HL-60 (cell line): ENCODE measurements around the gene HUNK.

Experiments used
- DNase-seq, 2 experiments: peaks; one replicate each; pipeline ENCODE4 v3.0.0-alpha.2; 2010 to 2020; ENCODE audit warnings: low read depth in 1 of 2, low spot score in 1 of 2
- H3K27ac ChIP-seq: fragments of 250-450 bp; sonication (Bioruptor Pico); replicated peaks from 2 replicates; pipeline ENCODE4 v1.5.1; 2020; ENCODE audit warnings: mild to moderate bottlenecking, moderate library complexity
- H3K27me3 ChIP-seq: fragments of 250-450 bp; sonication (Bioruptor Pico); 2 replicates; pipeline ENCODE4 v1.5.1; 2021; ENCODE audit warnings: mild to moderate bottlenecking, moderate library complexity; ENCODE audit not compliant: insufficient read depth, poor library complexity, severe bottlenecking
- H3K4me3 ChIP-seq: replicated peaks from 2 replicates; pipeline ENCODE4 v1.5.1; 2011; ENCODE audit warnings: mild to moderate bottlenecking, control low read depth, low read length; ENCODE audit not compliant: insufficient read depth
- GABPA ChIP-seq: IDR thresholded peaks from 2 replicates; pipeline ENCODE4 v1.6.1; 2012; ENCODE audit warnings: low read depth
- POLR2AphosphoS5 ChIP-seq: IDR thresholded peaks from 2 replicates; pipeline ENCODE4 v1.6.1; 2012; ENCODE audit warnings: low read depth
- SPI1 ChIP-seq: IDR thresholded peaks from 2 replicates; pipeline ENCODE4 v1.6.1; 2012; ENCODE audit warnings: low read depth, mild to moderate bottlenecking, borderline replicate concordance
- TF ChIP-seq, protein P1 (sequence below): IDR thresholded peaks from 2 replicates; pipeline ENCODE4 v1.6.1; 2012; ENCODE audit warnings: low read depth; ENCODE audit not compliant: insufficient replicate concordance
- TF ChIP-seq, protein P2 (sequence below): IDR thresholded peaks from one replicate; pipeline ENCODE4 v1.5.1; 2011; ENCODE audit warnings: low read length, control low read depth, inconsistent platforms; ENCODE audit not compliant: insufficient read depth

HUNK gene

DNA sequence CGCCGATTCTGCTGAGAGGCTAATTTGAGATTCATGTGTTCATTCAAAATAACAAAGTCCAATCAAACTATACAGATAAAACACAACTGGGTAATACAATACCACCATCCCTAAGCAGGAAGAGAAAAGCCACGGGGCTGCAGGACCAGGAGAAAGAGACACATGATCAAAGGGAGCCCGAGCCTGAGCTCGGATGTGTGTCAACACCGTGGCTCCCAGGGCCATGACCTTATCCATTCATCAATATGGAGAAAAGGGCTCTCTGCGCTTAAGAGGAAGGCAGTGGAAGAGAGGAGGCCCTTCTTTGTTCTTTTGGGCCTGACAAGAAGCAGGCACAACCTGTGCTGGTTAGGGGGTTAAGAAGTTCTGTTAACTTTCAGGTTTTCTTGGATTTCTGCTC lies 56.7 kb downstream of the HUNK start:
- TF ChIP-seq SPI1 (no peak), GABPA (no peak), POLR2AphosphoS5 (no peak)
- TF ChIP-seq, protein P1, sequence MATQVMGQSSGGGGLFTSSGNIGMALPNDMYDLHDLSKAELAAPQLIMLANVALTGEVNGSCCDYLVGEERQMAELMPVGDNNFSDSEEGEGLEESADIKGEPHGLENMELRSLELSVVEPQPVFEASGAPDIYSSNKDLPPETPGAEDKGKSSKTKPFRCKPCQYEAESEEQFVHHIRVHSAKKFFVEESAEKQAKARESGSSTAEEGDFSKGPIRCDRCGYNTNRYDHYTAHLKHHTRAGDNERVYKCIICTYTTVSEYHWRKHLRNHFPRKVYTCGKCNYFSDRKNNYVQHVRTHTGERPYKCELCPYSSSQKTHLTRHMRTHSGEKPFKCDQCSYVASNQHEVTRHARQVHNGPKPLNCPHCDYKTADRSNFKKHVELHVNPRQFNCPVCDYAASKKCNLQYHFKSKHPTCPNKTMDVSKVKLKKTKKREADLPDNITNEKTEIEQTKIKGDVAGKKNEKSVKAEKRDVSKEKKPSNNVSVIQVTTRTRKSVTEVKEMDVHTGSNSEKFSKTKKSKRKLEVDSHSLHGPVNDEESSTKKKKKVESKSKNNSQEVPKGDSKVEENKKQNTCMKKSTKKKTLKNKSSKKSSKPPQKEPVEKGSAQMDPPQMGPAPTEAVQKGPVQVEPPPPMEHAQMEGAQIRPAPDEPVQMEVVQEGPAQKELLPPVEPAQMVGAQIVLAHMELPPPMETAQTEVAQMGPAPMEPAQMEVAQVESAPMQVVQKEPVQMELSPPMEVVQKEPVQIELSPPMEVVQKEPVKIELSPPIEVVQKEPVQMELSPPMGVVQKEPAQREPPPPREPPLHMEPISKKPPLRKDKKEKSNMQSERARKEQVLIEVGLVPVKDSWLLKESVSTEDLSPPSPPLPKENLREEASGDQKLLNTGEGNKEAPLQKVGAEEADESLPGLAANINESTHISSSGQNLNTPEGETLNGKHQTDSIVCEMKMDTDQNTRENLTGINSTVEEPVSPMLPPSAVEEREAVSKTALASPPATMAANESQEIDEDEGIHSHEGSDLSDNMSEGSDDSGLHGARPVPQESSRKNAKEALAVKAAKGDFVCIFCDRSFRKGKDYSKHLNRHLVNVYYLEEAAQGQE, result no peak
- TF ChIP-seq, protein P2, sequence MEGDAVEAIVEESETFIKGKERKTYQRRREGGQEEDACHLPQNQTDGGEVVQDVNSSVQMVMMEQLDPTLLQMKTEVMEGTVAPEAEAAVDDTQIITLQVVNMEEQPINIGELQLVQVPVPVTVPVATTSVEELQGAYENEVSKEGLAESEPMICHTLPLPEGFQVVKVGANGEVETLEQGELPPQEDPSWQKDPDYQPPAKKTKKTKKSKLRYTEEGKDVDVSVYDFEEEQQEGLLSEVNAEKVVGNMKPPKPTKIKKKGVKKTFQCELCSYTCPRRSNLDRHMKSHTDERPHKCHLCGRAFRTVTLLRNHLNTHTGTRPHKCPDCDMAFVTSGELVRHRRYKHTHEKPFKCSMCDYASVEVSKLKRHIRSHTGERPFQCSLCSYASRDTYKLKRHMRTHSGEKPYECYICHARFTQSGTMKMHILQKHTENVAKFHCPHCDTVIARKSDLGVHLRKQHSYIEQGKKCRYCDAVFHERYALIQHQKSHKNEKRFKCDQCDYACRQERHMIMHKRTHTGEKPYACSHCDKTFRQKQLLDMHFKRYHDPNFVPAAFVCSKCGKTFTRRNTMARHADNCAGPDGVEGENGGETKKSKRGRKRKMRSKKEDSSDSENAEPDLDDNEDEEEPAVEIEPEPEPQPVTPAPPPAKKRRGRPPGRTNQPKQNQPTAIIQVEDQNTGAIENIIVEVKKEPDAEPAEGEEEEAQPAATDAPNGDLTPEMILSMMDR, result no peak
- no peaks in the 10 kb centered on the region for H3K27me3 ChIP-seq
- H3K27ac ChIP-seq, result no peak overlapping the region
- no peak for DNase-seq
- no peak overlapping the region for H3K4me3 ChIP-seq

- no peak for DNase-seq
- TF ChIP-seq, protein P2, result no peak
- TF ChIP-seq POLR2AphosphoS5 (no peak), GABPA (no peak)
- TF ChIP-seq, protein P1, result no peak
- Histone ChIP-seq H3K27ac (no peak overlapping the region), H3K27me3 (no peaks in the 10 kb centered on the region), H3K4me3 (no peak overlapping the region)
Measured at GRCh38 chr21:31930001-31930400, 57.2 kb downstream of the HUNK start.

GRCh38 chr21:31931644-31932469 lies 59.0 kb downstream of the HUNK start:
- Histone ChIP-seq H3K27ac (no peak overlapping the region), H3K27me3 (no peaks in the 10 kb centered on the region), H3K4me3 (no peak overlapping the region)
- TF ChIP-seq GABPA, result no peak
- TF ChIP-seq, protein P2, result no peak
- TF ChIP-seq POLR2AphosphoS5, result no peak
- TF ChIP-seq SPI1, result no peak
- TF ChIP-seq, protein P1, result no peak
- no peak for DNase-seq
